Astrocyte of the spinal cord (primary cell): ENCODE data around the gene AMER1.
A peak's percentile ranks its signal among the peaks of the same experiment; 100 is the strongest.
"Not testable (repeated sequence)": the region's sequence is repeated elsewhere in the genome, so short reads cannot be mapped to it uniquely, and the experiment has no call there.

Source experiments
- DNase-seq: peaks from one replicate; pipeline ENCODE4 v3.0.0; 2011; ENCODE audit warnings: low read depth, low spot score
- H3K4me3 ChIP-seq: 2 replicates; pipeline ENCODE4 v1.5.1; 2011; ENCODE audit warnings: low read depth, mild to moderate bottlenecking, low read length, moderate library complexity
- CTCF ChIP-seq: IDR thresholded peaks from 2 replicates; pipeline ENCODE4 v1.5.1; 2012; ENCODE audit warnings: low read depth, mild to moderate bottlenecking, low read length, inconsistent platforms
- in situ Hi-C: cut with HindIII; loops from 2 replicates; pipeline ENCODE4 v1.10.0; 2017; ENCODE audit warnings: low sequenced_read_pairs

The AMER1 gene

DNA sequence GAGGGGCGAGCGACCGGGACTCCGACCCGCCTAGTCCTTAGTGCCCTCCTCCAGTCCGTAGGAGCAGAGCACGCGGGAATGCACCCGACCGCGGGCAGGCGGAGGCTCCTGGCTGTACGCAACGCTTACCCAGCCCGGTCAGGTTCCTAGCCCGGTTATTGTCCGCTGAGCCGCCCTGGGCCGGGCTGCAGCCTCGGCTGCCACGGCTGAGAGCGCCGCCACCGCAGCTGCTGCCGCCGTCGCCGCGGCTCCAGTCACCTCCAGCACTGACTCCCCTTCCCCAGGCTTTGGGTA lies at the start of gene AMER1:
Gene AMER1 (minus strand): TSS at position 268 of the 294 bp plus-strand sequence. CDS start 12,422 bp downstream, outside the sequence.
- H3K4me3 ChIP-seq, result peak within 1 kb of the TSS; percentile 50
- in situ Hi-C loops, result no loop called here
- no peak for TF ChIP-seq CTCF
- no peak for DNase-seq

- no peak for TF ChIP-seq CTCF
Measured at GRCh38 chrX:64230123-64230970, 24.8 kb upstream of the AMER1 start, which contains the start of gene ASB12. Gene ASB12 (minus strand): TSS chrX:64230607. CDS start chrX:64225650, 4,957 bp downstream.

GRCh38 chrX:64229154-64229553 lies 23.6 kb upstream of the AMER1 start:
- in situ Hi-C loops, result no loop called here
- no peak overlapping the region for H3K4me3 ChIP-seq
- DNase-seq, result no peak
- no peak for TF ChIP-seq CTCF

More at GRCh38 chrX:64230123-64230970, 24.8 kb upstream of the AMER1 start, which contains the start of gene ASB12:
- no peak within 1 kb of the TSS for H3K4me3 ChIP-seq
- in situ Hi-C loops, result no loop called here
- no peak for DNase-seq

DNA sequence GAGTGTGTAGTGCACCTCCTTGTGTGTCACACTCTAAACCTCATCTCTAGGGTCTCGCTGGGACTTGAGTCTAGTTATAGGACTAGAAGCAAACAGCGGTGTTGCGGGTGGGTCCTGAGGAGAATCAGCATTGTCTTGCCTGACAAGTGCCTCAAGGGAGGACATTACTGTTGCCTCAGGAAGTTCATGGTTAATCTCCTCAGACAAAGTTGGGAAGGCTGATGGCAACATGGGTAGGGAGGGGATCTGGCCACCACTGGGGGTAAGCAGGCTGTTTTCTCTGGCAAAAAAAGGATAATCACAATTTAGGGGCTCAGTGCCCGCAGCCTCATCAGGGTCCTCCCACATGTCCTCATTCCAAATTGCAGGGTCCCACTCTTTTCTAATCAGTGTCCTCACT lies 12.5 kb upstream of the AMER1 start:
- no peak for TF ChIP-seq CTCF
- no peak overlapping the region for H3K4me3 ChIP-seq
- in situ Hi-C loops, result no loop called here
- no peak for DNase-seq

GRCh38 chrX:64213989-64214388 lies 8.5 kb upstream of the AMER1 start:
- H3K4me3 ChIP-seq, in situ Hi-C loops, DNase-seq: not testable (repeated sequence)

DNA sequence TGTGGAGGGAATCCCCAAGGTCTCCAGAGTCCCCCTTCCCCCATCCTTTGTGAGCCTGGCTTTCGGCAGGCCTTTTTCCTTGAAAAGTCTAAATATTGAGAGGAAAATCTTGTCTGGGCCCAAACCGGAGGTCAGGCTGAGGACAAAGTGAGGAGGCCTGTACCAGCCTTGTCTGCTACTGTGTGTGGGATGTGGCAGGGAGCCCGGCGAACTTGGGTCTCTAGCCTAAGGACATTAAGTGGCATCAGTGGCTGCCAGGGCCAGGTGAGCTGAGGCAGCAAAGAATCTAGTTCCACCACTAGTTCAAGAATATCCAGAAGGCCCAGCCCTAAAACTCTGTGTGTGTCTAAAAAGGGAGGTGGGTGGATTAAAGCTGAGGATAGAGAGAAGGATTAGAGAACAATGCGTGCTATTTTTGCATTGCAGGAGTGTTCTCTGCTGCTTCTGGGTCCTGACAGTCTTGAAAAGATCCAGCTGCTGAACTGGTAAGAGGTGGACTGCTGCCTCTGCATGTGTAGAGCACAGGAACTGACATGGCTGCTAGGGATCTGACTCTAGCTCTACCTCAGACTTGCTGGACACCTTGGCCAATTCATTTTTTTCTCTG lies 1.2 kb upstream of the AMER1 start:
- no peak for TF ChIP-seq CTCF
- in situ Hi-C loops, result no loop called here
- DNase-seq, result no peak
- H3K4me3 ChIP-seq, result peak overlapping the region; percentile 50
